NCI-H2196 (cell line): ENCODE results near the gene SHF.
A peak's percentile ranks its signal among the peaks of the same experiment; 100 is the strongest.
"Not testable (repeated sequence)": the region's sequence is repeated elsewhere in the genome, so short reads cannot be mapped to it uniquely, and the experiment has no call there.

Source experiments
- DNase-seq: peaks from one replicate; lab custom pipeline; 2025; ENCODE audit not compliant: unreplicated experiment; lab: John Stamatoyannopoulos, UW

SHF gene

GRCh38 chr15:45148076-45149059 lies 39.4 kb downstream of the SHF start:
- DNase-seq, result no peak

DNA sequence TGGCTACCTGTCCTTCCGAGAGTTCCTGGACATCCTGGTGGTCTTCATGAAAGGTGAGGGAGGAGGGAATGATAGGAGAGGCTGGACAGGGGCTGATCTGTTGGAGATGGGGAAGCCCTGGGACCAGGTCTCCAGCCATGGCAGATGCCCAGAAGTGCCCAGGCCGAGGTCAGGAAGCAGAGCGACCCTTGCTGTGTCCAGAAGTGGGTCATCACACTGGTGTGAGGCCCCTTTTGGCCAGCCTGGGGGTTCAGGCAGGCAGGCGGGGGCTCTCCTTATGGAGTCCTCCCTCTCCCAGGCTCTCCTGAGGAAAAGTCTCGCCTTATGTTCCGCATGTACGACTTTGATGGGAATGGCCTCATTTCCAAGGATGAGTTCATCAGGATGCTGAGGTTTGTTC lies 40.2 kb downstream of the SHF start:
- DNase-seq, result no peak

DNA sequence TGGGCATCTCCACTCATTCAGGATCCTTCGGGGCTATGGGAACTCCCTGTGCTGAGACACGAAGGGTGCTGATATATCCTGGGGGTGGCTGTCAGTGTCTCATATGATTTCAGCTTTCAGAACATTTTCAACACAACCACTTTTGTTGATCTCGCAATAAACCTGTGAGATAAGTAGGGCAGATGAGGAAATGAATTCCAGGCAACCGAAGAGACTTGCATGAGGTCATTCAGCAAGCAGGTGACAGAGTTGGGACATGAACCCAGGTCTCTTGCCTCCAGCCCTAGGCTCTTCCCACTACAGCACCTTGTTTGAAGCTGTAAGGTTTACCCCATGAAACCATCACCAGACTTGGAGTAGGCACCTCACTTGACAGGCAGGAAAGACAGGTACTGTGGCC lies 41.4 kb downstream of the SHF start:
- no peak for DNase-seq

DNA sequence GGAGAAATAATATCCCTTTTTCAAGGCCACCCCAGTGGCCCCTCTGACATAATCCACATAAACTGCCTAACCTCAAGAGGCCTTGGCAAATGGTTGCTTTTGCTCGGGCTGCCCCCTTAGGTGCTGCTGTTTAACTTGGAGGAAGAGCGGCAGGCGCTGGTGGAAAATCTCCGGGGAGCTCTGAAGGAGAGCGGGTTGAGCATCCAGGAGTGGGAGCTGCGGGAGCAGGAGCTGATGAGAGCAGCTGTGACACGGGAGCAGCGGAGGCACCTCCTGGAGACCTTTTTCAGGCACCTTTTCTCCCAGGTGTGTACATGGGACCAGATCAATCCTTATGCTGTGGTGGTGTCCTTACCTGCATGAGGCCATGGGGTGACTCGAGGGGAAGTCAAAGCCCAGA lies 43.0 kb downstream of the SHF start:
- no peak for DNase-seq

DNA sequence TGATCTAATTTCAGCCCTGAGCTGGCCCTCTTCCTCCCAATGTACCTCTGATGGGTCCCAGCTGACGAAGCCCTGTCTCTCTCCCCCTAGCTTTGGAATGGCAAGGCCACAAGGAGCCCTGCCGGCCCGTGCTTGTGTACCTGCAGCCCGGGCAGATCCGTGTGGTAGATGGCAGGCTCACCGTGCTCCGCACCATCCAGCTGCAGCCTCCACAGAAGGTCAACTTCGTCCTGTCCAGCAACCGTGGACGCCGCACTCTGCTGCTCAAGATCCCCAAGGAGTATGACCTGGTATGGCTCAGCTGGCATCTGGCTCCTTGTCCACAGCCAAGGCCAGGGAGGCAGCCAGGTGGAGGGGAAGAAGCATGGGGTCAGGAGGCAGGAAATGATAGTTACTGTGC lies 43.8 kb downstream of the SHF start:
- DNase-seq, result no peak

DNA sequence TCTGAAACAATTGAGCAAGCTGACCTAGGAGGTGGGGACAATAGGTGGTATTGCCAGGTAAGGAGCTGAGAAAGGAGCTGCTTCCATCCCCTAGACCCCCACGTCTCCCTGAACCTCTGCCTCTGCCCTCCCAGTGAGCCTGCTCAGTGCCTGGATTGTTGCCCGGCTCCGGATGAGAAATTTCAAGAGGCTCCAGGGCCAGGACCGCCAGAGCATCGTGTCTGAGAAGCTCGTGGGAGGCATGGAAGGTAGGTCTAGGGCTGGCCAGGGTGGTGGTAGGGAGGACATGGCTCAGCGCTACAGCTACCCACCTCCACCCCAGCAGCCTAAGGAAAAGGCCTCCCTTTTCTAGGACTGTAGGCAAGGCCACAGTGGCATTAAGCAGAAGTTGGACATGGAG lies 44.7 kb downstream of the SHF start:
- no peak for DNase-seq

DNA sequence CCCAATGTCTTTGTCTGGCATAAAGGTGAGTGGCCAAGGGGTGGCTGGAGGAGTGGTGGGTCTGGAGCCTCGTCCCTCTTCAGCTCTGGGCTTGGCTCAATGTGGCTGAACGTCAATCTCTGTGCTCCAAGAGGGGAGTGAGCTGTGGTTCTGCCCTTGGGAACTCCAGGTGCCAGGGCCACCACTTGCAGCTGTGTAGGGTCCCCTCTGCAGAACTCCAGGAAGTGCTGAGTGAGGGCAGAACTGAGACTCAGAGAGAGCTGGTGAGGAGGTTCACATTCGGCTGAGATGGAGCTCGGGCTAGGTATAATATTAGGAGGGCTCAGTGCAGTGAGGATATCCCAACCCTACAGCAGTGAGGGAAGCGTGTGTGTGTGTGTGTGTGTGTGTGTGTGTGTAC lies 46.4 kb downstream of the SHF start:
- DNase-seq, result no peak

DNA sequence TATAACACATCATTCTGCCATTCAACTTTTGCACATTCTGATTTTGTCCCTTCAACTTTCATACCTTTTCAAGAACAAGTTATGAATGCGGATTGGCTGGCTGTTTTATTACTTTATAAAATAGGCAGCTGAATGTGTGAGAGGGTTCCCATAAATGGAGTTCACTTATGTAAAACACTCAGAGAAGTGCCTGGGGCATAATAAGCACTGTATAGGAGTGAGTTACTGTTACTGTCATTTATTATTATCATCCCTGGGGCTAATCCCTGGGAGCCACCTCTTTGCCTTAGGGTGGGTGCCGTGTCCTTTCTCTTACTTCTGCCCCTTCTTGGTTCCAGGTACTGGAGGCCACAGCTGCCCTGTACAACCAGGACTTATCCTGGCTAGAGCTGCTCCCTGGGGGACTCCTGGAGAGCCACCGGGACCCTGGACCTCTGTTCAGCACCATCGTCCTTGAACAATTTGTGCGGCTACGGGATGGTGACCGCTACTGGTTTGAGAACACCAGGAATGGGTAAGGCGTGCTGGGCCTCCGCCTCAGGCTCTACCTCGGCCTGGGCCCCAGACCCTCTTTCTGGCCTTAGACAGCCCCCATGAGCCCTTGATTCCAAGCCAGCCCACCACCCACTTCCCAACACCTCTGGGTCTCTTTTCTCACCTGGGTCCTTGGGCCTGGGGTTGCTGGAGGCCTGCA lies 47.1 kb downstream of the SHF start:
- no peak for DNase-seq

DNA sequence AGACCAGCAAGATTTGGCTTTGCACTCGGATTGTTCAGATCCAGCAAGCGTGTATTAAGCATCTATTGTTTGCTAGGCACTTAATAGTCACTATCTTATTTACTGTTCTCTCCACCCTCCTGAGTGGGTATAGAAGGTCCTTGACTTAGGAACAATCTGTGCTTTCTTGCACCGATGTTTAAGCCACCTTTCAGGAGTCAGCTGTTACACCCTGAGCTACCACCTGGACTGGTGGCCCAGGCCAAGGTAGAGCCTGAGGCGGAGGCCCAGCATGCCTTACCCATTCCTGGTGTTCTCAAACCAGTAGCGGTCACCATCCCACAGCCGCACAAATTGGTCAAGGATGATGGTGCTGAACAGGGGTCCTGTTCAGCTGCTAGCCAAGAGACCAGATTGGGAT lies 48.0 kb downstream of the SHF start:
- no peak for DNase-seq

DNA sequence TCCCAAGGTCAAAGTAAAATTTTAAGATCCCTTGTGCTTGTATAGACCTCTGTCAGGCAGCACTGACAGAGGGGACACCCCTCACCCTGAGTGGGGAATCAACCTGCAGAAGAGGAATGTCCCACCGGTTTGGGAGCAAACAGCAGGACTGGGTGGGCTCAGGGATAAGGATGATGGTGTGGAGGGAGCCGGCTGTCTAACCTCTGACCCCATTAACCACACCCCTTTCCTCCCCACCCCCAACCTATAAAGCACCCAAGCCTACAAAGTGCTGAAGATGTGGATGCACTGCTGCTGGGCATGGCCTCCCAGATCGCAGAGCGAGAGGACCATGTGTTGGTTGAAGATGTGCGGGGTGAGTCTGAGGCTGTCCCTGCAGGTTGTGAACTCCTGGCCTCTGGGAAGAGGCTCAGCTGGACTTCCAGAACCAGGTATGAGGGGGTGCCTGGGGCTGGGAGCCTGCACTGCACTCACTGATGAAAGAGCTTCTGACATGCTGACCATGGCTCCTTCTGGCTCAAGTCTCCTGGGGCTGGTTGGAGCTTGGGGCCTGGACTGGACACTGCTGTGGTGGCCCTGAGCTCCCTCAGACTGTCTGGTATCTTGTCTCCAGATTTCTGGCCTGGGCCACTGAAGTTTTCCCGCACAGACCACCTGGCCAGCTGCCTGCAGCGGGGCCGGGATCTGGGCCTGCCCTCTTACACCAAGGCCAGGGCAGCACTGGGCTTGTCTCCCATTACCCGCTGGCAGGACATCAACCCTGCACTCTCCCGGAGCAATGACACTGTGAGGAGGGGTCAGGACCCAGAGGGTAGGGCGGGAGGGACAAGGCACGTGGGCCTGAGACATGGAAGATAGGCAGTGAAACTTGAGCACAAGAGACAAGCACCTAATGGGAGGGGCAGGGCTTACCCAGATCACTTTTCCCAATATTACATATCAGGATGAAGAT lies 48.7 kb downstream of the SHF start:
- DNase-seq, result no peak

GRCh38 chr15:45137703-45138102 lies 50.1 kb downstream of the SHF start:
- no peak for DNase-seq

DNA sequence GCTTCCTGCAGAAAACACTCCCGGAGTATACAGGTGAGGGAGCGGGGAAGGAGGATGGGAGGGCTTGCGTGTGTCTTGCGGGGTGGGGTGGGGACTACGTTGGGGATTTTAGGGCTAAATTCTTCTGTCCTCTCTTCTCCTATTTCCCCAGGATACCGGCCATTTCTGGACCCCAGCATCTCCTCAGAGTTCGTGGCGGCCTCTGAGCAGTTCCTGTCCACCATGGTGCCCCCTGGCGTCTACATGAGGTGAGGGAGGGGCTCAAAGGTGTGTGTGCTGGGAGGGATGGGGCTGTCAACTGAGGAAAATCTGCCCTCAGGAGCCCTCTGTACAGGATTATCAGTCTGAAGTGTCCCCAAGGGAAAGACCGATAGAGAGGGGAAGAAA lies 51.4 kb downstream of the SHF start:
- DNase-seq, result no peak

DNA sequence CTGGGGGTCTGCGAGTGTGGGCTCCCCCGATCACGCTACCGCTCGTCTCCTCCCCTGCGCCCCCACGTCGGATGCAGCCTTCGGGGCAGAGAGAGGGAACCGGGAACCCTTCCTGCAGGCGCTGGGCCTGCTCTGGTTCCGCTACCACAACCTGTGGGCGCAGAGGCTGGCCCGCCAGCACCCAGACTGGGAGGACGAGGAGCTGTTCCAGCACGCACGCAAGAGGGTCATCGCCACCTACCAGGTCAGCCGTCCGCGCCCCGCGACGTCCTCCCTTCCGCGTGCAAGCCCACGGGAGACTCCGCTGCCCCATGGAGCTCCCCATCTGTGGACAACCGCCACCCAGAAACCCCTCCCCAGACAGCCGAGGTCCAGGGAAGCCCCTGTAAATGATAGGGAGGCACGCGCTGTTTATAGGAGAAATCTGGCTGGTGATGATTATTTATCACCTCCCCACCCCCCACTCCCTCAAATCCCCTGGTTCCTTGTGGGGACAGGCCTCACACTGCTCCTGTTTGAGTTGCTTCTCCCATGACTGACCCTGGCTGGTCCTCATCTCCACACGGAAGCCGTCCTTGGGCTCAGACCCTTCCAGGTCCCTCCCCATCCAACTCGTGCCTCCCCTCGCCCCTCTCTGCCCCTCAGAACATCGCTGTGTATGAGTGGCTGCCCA lies 51.9 kb downstream of the SHF start:
- DNase-seq, result not testable (repeated sequence)

- DNase-seq, result peak; percentile 40
Observed at GRCh38 chr15:45134682-45135604, 52.8 kb downstream of the SHF start.

GRCh38 chr15:45134046-45134445 lies 53.7 kb downstream of the SHF start:
- DNase-seq, result no peak

GRCh38 chr15:45133561-45133920 lies 54.2 kb downstream of the SHF start:
- no peak for DNase-seq

GRCh38 chr15:45132844-45133560 lies 54.8 kb downstream of the SHF start:
- DNase-seq, result no peak

- no peak for DNase-seq
Observed at GRCh38 chr15:45131510-45131909, 56.3 kb downstream of the SHF start.
